Upper lobe of right lung (tissue), 1 donor: ENCODE results near the gene ZCCHC2. TPM values are rescaled to one million over a fixed set of nuclear protein-coding genes. Genes with fewer than 3 reads are reported as not detected.

Experiments used
- ATAC-seq: fragments of 200-7000 bp; cut with Tn5 transposase; one replicate; pipeline ENCODE4 v1.9.1; 2020; ENCODE audit warnings: mild to moderate bottlenecking, moderate library complexity
- DNase-seq: peaks from one replicate; pipeline ENCODE4 v3.0.0-alpha.2; 2020
- H3K27ac ChIP-seq: fragments of 200-600 bp; one replicate; pipeline ENCODE4 v1.8.0; 2022
- H3K27me3 ChIP-seq: fragments of 200-600 bp; one replicate; pipeline ENCODE4 v1.8.0; 2022; ENCODE audit warnings: mild to moderate bottlenecking
- H3K36me3 ChIP-seq: fragments of 200-600 bp; one replicate; pipeline ENCODE4 v1.8.0; 2022
- H3K4me1 ChIP-seq: fragments of 200-600 bp; one replicate; pipeline ENCODE4 v1.8.0; 2022
- H3K4me3 ChIP-seq: fragments of 200-600 bp; one replicate; pipeline ENCODE4 v1.8.0; 2022; ENCODE audit warnings: mild to moderate bottlenecking
- H3K9me3 ChIP-seq: fragments of 200-600 bp; one replicate; pipeline ENCODE4 v1.8.0; 2022
- CTCF ChIP-seq: fragments of 200-600 bp; IDR thresholded peaks from one replicate; pipeline ENCODE4 v1.8.0; 2022; ENCODE audit warnings: antibody characterized with exemption
- intact Hi-C: fragments of 100-400 bp; cut with DNase I; formaldehyde crosslinking; loops from one replicate; pipeline ENCODE4 v1.11.0; 2022
- total RNA-seq: library from RNA; stranded (reverse); fragmentation: NEBNext Ultra II Directional; extraction: Animal tissue kit (Norgen Biotek cat#: 25700); gene quantifications from one replicate; pipeline ENCODE4 v1.2.1, GENCODE V29; 2021
- donor health status: DM: no; HTN: yes; CAD: no; lungs with severe emphysema.

ZCCHC2 gene
- total RNA-seq, 1 donor from 2014 or later = 36.6 TPM

GRCh38 chr18:62617793-62618591, 95.2 kb downstream of the ZCCHC2 start:
- intact Hi-C loops = no loop called here
- no peak overlapping the region for H3K27ac ChIP-seq
- ATAC-seq (no peak), DNase-seq (no peak)
- H3K9me3 ChIP-seq = no peaks in the 10 kb centered on the region
- H3K36me3 ChIP-seq = no peaks in the 10 kb centered on the region
- no peaks in the 10 kb centered on the region for H3K27me3 ChIP-seq
- no peak for TF ChIP-seq CTCF
- no peaks in the 10 kb centered on the region for H3K4me1 ChIP-seq
- H3K4me3 ChIP-seq = no peak overlapping the region

- Histone ChIP-seq H3K4me1 (no peaks in the 10 kb centered on the region), H3K4me3 (no peak overlapping the region), H3K27ac (no peak overlapping the region), H3K27me3 (no peaks in the 10 kb centered on the region), H3K36me3 (no peaks in the 10 kb centered on the region), H3K9me3 (no peaks in the 10 kb centered on the region)
- no peak for TF ChIP-seq CTCF
- intact Hi-C loops = no loop called here
- no peak for DNase-seq
- no peak for ATAC-seq
These were observed 95.9 kb downstream of the ZCCHC2 start for GRCh38 chr18:62618735-62619134.

- no peaks in the 10 kb centered on the region for H3K9me3 ChIP-seq
- H3K4me1 ChIP-seq = no peaks in the 10 kb centered on the region
- peak; percentile 73 for ATAC-seq
- H3K27me3 ChIP-seq = no peaks in the 10 kb centered on the region
- peak overlapping the region; percentile 51 for H3K27ac ChIP-seq
- no peak for TF ChIP-seq CTCF
- no peak for DNase-seq
- no peaks in the 10 kb centered on the region for H3K36me3 ChIP-seq
- intact Hi-C loops = no loop called here
- H3K4me3 ChIP-seq = no peak overlapping the region
These were observed 98.7 kb downstream of the ZCCHC2 start for GRCh38 chr18:62621546-62621945.

- Histone ChIP-seq H3K27me3 (no peaks in the 10 kb centered on the region), H3K36me3 (no peaks in the 10 kb centered on the region), H3K9me3 (no peaks in the 10 kb centered on the region), H3K27ac (no peak overlapping the region), H3K4me1 (no peaks in the 10 kb centered on the region), H3K4me3 (no peak overlapping the region)
- ATAC-seq (peak; percentile 44), DNase-seq (no peak)
- intact Hi-C loops = no loop called here
- no peak for TF ChIP-seq CTCF
These were observed 102.2 kb downstream of the ZCCHC2 start for GRCh38 chr18:62625019-62625418.

Other genes starting within 250 kb of the ZCCHC2 start
- gene TNFRSF11A, start 197.7 kb upstream of the ZCCHC2 start, total RNA-seq = 2.5 TPM
- gene PHLPP1, start 192.5 kb downstream of the ZCCHC2 start, total RNA-seq = 11.9 TPM